IPS DF 4.7 (cell line): Measurements from ENCODE around the gene FGGY.
"Not testable (repeated sequence)": the region's sequence is repeated elsewhere in the genome, so short reads cannot be mapped to it uniquely, and the experiment has no call there.

Experiments used
- DNase-seq: peaks from one replicate; pipeline ENCODE4 v3.0.0-alpha.2; 2013; ENCODE audit warnings: low spot score; ENCODE audit errors: extremely low read depth

The FGGY gene

GRCh38 chr1:59730302-59730701, 433.4 kb downstream of the FGGY start:
- no peak for DNase-seq

- DNase-seq: no peak
Observed at GRCh38 chr1:59730759-59731478, 434.0 kb downstream of the FGGY start.

GRCh38 chr1:59731591-59731990, 434.7 kb downstream of the FGGY start:
- no peak for DNase-seq

GRCh38 chr1:59732214-59732955, 435.5 kb downstream of the FGGY start:
- no peak for DNase-seq

- DNase-seq: no peak
Observed at GRCh38 chr1:59733443-59734141, 436.7 kb downstream of the FGGY start.

- not testable (repeated sequence) for DNase-seq
Observed at GRCh38 chr1:59735927-59736326, 439.0 kb downstream of the FGGY start.

- no peak for DNase-seq
Observed at GRCh38 chr1:59736744-59737143, 439.9 kb downstream of the FGGY start.

- DNase-seq: no peak
Observed at GRCh38 chr1:59737638-59738037, 440.7 kb downstream of the FGGY start.

- DNase-seq: no peak
Observed at GRCh38 chr1:59738152-59738551, 441.3 kb downstream of the FGGY start.

GRCh38 chr1:59738591-59739015, 441.7 kb downstream of the FGGY start:
- DNase-seq: no peak

GRCh38 chr1:59739111-59739510, 442.2 kb downstream of the FGGY start:
- DNase-seq: no peak

- no peak for DNase-seq
Observed at GRCh38 chr1:59742526-59742925, 445.6 kb downstream of the FGGY start.

GRCh38 chr1:59743324-59744091, 446.6 kb downstream of the FGGY start:
- DNase-seq: no peak

GRCh38 chr1:59747420-59748024, 450.6 kb downstream of the FGGY start:
- no peak for DNase-seq

- DNase-seq: no peak
Observed at GRCh38 chr1:59748123-59748522, 451.2 kb downstream of the FGGY start.

GRCh38 chr1:59750328-59751003, 453.6 kb downstream of the FGGY start:
- DNase-seq: no peak

GRCh38 chr1:59751004-59751395, 454.1 kb downstream of the FGGY start:
- no peak for DNase-seq

GRCh38 chr1:59751801-59752200, 454.9 kb downstream of the FGGY start:
- DNase-seq: no peak

- no peak for DNase-seq
Observed at GRCh38 chr1:59752556-59753414, 455.9 kb downstream of the FGGY start.
